Neutrophil (primary cell): ENCODE data around the gene SUMF1.

ENCODE experiments used
- H3K27ac ChIP-seq: fragments of 200-600 bp; sonication (generic); 2 replicates; pipeline ENCODE4 v1.5.1; 2016; ENCODE audit warnings: mild to moderate bottlenecking, moderate library complexity
- H3K27me3 ChIP-seq: fragments of 200-600 bp; sonication (generic); 2 replicates; pipeline ENCODE4 v1.6.0; 2016; ENCODE audit warnings: mild to moderate bottlenecking
- H3K36me3 ChIP-seq: fragments of 200-600 bp; sonication (generic); 2 replicates; pipeline ENCODE4 v1.5.1; 2017
- H3K4me1 ChIP-seq, 2 experiments: fragments of 200-600 bp in 1 of 2; sonication (generic) in 1 of 2; 1 replicate in 1 of 2; 2 replicates in 1 of 2; pipeline versions ENCODE4 v1.5.1 to v1.6.1; 2013 to 2016; ENCODE audit warnings: low read depth in 1 of 2, low read length in 1 of 2, mild to moderate bottlenecking in 1 of 2, moderate library complexity in 1 of 2; ENCODE audit not compliant: control insufficient read depth in 1 of 2, insufficient read depth in 1 of 2
- H3K4me3 ChIP-seq, 2 experiments: fragments of 200-600 bp in 1 of 2; sonication (generic) in 1 of 2; 1 replicate in 1 of 2; 2 replicates in 1 of 2; pipeline ENCODE4 v1.5.1; 2013 to 2016; ENCODE audit warnings: low read depth in 1 of 2, low read length in 1 of 2, mild to moderate bottlenecking in 1 of 2, moderate library complexity in 1 of 2
- H3K9me3 ChIP-seq: fragments of 200-600 bp; sonication (generic); 2 replicates; pipeline ENCODE4 v1.5.1; 2016
- TF ChIP-seq, protein P1 (sequence below): fragments of 200-600 bp; sonication (generic); IDR thresholded peaks from 2 replicates; pipeline ENCODE4 v1.5.1; 2016; ENCODE audit warnings: antibody characterized with exemption

The SUMF1 gene

DNA sequence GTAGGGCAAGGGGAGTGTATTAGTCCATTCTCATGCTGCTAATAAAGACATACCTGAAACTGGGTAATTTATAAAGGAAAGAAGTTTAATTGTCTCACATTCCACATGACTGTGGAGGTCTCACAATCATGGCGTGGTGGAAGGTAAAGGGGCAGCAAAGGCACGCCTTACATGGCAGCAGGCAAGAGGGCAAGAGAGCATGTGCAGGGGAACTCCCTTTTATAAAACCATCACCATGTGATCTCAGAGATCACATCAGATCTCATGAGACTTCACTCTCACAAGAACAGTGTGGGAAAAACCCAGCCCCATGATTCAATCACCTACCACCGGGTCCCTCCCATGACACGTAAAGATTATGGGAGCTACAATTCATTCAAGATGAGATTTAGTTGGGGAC lies 41.4 kb downstream of the SUMF1 start:
- no peak overlapping the region for H3K27ac ChIP-seq
- TF ChIP-seq, protein P1, sequence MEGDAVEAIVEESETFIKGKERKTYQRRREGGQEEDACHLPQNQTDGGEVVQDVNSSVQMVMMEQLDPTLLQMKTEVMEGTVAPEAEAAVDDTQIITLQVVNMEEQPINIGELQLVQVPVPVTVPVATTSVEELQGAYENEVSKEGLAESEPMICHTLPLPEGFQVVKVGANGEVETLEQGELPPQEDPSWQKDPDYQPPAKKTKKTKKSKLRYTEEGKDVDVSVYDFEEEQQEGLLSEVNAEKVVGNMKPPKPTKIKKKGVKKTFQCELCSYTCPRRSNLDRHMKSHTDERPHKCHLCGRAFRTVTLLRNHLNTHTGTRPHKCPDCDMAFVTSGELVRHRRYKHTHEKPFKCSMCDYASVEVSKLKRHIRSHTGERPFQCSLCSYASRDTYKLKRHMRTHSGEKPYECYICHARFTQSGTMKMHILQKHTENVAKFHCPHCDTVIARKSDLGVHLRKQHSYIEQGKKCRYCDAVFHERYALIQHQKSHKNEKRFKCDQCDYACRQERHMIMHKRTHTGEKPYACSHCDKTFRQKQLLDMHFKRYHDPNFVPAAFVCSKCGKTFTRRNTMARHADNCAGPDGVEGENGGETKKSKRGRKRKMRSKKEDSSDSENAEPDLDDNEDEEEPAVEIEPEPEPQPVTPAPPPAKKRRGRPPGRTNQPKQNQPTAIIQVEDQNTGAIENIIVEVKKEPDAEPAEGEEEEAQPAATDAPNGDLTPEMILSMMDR: no peak

DNA sequence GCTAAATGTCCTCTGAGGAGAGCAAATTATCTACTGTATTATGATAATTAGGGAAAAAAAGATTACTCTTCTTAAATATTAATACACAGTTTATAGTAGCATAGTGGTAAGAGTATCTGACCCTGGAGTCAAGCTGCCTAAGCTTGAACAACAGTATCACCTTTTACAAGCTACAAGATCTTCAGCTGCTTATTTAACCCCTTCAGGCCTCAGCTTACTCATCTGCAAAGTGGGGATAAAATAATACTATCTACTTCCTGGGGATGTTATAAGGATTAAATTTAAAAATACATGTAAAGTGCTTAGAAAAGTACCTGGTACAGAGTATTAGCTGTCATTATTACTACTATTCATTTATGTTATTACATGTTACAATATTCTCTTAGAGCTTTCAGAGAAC lies 42.0 kb downstream of the SUMF1 start:
- TF ChIP-seq, protein P1: no peak

More for the DNA sequence above, 41.4 kb downstream of the SUMF1 start:
- Histone ChIP-seq H3K27me3 (no peaks in the 10 kb centered on the region), H3K4me3 (no peak overlapping the region), H3K36me3 (no peaks in the 10 kb centered on the region), H3K4me1 (peaks cover 0 to 3% of the 10 kb centered on the region in 2 experiments), H3K9me3 (no peaks in the 10 kb centered on the region)

DNA sequence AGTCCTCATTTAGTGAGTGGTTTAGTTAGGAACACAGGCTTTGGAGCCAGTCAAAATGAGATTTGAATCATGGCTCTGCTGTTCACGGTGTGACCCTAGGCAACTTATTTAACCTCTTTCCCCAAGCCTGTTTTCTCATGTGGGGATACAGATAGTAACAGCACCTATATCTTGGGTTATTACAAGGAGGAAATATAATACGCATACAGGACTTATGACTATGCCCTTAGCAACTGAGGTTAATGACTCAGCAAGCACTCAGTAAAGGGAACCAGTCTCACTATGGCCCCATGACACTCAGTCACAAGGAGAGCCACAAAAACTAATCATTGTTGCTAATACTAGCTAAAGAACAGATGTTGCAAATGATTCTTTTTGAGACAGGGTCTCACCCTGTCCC lies 45.9 kb downstream of the SUMF1 start:
- Histone ChIP-seq H3K27ac (peak overlapping the region; percentile 51), H3K4me1 (peaks cover 0 to 3% of the 10 kb centered on the region in 2 experiments), H3K27me3 (no peaks in the 10 kb centered on the region), H3K9me3 (no peaks in the 10 kb centered on the region), H3K4me3 (no peak overlapping the region), H3K36me3 (peaks cover 25% of the 10 kb centered on the region)
- TF ChIP-seq, protein P1: no peak

More for the DNA sequence above, 42.0 kb downstream of the SUMF1 start:
- no peak overlapping the region for H3K4me3 ChIP-seq
- peaks cover 0 to 3% of the 10 kb centered on the region in 2 experiments for H3K4me1 ChIP-seq
- no peaks in the 10 kb centered on the region for H3K9me3 ChIP-seq
- no peaks in the 10 kb centered on the region for H3K36me3 ChIP-seq
- H3K27me3 ChIP-seq: no peaks in the 10 kb centered on the region
- no peak overlapping the region for H3K27ac ChIP-seq

DNA sequence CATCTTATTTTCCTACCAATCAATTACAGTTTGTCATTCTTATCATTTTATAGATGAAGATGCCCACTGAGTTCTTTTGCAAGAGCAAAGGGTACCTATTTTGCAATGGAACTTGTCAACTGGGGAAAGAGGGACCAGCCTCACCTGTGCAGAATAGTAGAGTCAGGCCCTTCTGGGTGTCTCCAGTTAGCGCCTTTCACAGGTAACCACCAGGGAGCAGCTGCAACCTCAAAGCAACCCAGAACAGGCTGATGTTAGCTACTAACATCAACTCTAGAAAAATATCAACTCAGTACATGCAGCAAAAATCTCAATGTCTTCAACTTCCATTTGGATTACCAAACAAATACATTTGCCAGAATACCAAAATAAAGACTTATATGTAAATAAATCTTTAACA lies 47.1 kb downstream of the SUMF1 start:
- no peak overlapping the region for H3K27ac ChIP-seq
- no peaks in the 10 kb centered on the region for H3K27me3 ChIP-seq
- TF ChIP-seq, protein P1: no peak
- H3K4me1 ChIP-seq: peaks cover 0 to 3% of the 10 kb centered on the region in 2 experiments
- no peaks in the 10 kb centered on the region for H3K9me3 ChIP-seq
- H3K36me3 ChIP-seq: peaks cover 33% of the 10 kb centered on the region
- no peak overlapping the region for H3K4me3 ChIP-seq

DNA sequence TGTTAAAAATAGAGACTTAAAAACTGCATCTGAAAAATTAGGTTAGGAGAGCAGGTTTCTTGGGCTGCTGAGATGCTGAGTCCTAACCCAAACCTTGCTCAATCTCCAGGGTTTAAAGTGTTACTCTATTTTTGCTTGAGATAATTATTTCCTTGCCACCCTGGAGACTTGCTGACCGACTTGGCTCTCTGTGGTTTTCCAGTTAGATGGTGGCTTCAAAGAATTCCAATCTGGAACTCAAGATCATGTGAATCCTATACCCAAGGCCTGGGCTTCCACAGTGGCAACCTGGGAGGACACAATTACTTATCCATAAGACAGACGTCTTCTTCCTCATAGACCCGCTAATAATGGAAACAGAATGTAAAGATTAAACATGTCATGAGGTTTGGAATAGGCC lies 47.7 kb downstream of the SUMF1 start:
- Histone ChIP-seq H3K4me3 (no peak overlapping the region), H3K9me3 (no peaks in the 10 kb centered on the region), H3K4me1 (peaks cover 0 to 3% of the 10 kb centered on the region in 2 experiments), H3K27ac (no peak overlapping the region), H3K27me3 (no peaks in the 10 kb centered on the region), H3K36me3 (peaks cover 34% of the 10 kb centered on the region)
- TF ChIP-seq, protein P1: no peak

DNA sequence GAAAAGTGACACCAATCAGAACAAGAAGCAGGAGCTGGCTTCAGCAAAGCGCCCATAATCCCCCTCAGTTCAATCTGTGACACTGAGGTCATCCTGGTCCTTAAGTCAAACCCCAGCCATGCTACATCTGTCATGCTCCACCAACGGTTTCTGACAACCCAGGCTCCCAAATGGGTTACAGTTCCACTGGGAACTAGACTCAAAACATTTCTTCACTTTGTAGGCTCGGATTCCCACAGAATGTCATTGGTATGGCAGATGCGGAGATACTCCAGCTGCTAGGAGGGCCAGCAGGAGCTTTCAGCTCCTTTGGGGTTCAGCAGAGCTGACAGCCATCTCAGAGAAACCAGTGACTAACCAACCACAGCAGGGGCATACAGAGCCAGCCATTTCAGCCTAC lies 48.9 kb downstream of the SUMF1 start:
- peaks cover 0 to 3% of the 10 kb centered on the region in 2 experiments for H3K4me1 ChIP-seq
- no peaks in the 10 kb centered on the region for H3K9me3 ChIP-seq
- H3K36me3 ChIP-seq: peaks cover 44% of the 10 kb centered on the region
- TF ChIP-seq, protein P1: no peak
- H3K27me3 ChIP-seq: no peaks in the 10 kb centered on the region
- no peak overlapping the region for H3K4me3 ChIP-seq
- no peak overlapping the region for H3K27ac ChIP-seq
